K562 (cell line): Measurements from ENCODE around the gene ZNF2. TPM values are rescaled to one million over a fixed set of nuclear protein-coding genes. Genes with fewer than 3 reads are reported as not detected.

Source experiments
- ATAC-seq: fragments of 200-7000 bp; cut with Tn5 transposase; 3 replicates; pipeline ENCODE4 v1.9.1; 2020; ENCODE audit warnings: moderate library complexity
- BruUV-seq: library from RNA; stranded (reverse); fragments of 400-500 nt; replicated peaks from 2 replicates; lab custom pipeline; 2021; lab: Mats Ljungman, UMichigan
- CTCF ChIA-PET: fragments of 300-600 bp; formaldehyde crosslinking; extraction: SDS; loops from one replicate; lab custom pipeline; 2021; ENCODE audit warnings: low intra/inter-chr PET ratio; lab: Yijun Ruan, JAX
- POLR2A ChIA-PET: fragments of 300-600, 350-650 bp; sonication (Branson Sonifier 250); formaldehyde crosslinking; extraction: SDS; loops from one replicate; lab custom pipeline; 2021; ENCODE audit warnings: antibody characterized with exemption, inconsistent platforms; lab: Yijun Ruan, JAX
- DNase-seq, 4 experiments: peaks; one replicate each; pipeline versions ENCODE4 v3.0.0 to v3.0.0-alpha.2; 2011 to 2018; ENCODE audit warnings: low spot score in 3 of 4, mixed read lengths in 3 of 4; ENCODE audit errors: extremely low read depth in 1 of 4
- FAIRE-seq: peaks from 2 replicates; lab custom pipeline; 2011; peaks lifted over from hg19 to GRCh38; lab: Jason Lieb, UNC
- H2AFZ ChIP-seq: 2 replicates; pipeline ENCODE4 v1.6.0; 2011; ENCODE audit warnings: low read depth, low read length, control low read depth, inconsistent platforms
- H3K27ac ChIP-seq: fragments of 200-600 bp; 3 replicates; pipeline ENCODE4 v1.8.0; 2011; ENCODE audit warnings: low read depth, mild to moderate bottlenecking, control low read depth, inconsistent platforms, low read length, moderate library complexity, mixed read lengths; ENCODE audit errors: extremely low read depth
- H3K27me3 ChIP-seq, 2 experiments: fragments of 300-600 bp in 1 of 2; 2 replicates in 1 of 2; 3 replicates in 1 of 2; pipeline versions ENCODE4 v1.6.0 to v1.8.0; 2011; ENCODE audit warnings: inconsistent platforms in 2 of 2, low read length in 2 of 2, mild to moderate bottlenecking in 1 of 2, mixed read lengths in 1 of 2, moderate library complexity in 1 of 2; ENCODE audit not compliant: control insufficient read depth in 2 of 2, insufficient read depth in 2 of 2
- H3K36me3 ChIP-seq: fragments of 300-600 bp; 3 replicates; pipeline ENCODE4 v1.8.0; 2011; ENCODE audit warnings: mild to moderate bottlenecking, low read length, inconsistent platforms; ENCODE audit not compliant: control insufficient read depth, insufficient read depth
- H3K4me1 ChIP-seq, 2 experiments: fragments of 200-600 bp in 1 of 2; replicated peaks in 1 of 2; 2 replicates in 1 of 2; 3 replicates in 1 of 2; pipeline versions ENCODE4 v1.5.1 to v1.8.0; 2011; ENCODE audit warnings: inconsistent platforms in 2 of 2, low read length in 2 of 2, mild to moderate bottlenecking in 1 of 2, mixed read lengths in 1 of 2, moderate library complexity in 1 of 2; ENCODE audit not compliant: control insufficient read depth in 2 of 2, insufficient read depth in 2 of 2
- H3K4me2 ChIP-seq: 2 replicates; pipeline ENCODE4 v1.6.1; 2011; ENCODE audit warnings: low read length, control low read depth, inconsistent platforms, mixed read lengths; ENCODE audit not compliant: insufficient read depth
- H3K4me3 ChIP-seq: fragments of 200-600 bp; sonication (generic), shearing (Covaris generic); 2 replicates; pipeline ENCODE4 v1.5.1; 2016; ENCODE audit warnings: control low read depth, inconsistent platforms
- H3K79me2 ChIP-seq: fragments of 200-600 bp; 3 replicates; pipeline ENCODE4 v1.8.0; 2011; ENCODE audit warnings: low read length, inconsistent platforms; ENCODE audit not compliant: control insufficient read depth, insufficient read depth
- H3K9ac ChIP-seq, 2 experiments: 2 replicates each; pipeline versions ENCODE4 v1.6.0 to v1.6.1; 2011; ENCODE audit warnings: low read depth in 2 of 2, low read length in 2 of 2, control low read depth in 1 of 2, inconsistent platforms in 1 of 2, mild to moderate bottlenecking in 1 of 2, mixed read lengths in 1 of 2; ENCODE audit not compliant: insufficient read depth in 1 of 2
- H3K9me1 ChIP-seq: one replicate; pipeline ENCODE4 v1.6.0; 2011; ENCODE audit warnings: inconsistent platforms, mild to moderate bottlenecking, low read length, moderate library complexity; ENCODE audit not compliant: control insufficient read depth, insufficient read depth
- H3K9me3 ChIP-seq: replicated peaks from 2 replicates; pipeline ENCODE4 v1.5.1; 2011; ENCODE audit warnings: low read depth, low read length, inconsistent platforms; ENCODE audit not compliant: control insufficient read depth, insufficient read depth
- H4K20me1 ChIP-seq: replicated peaks from 2 replicates; pipeline ENCODE4 v1.6.1; 2011; ENCODE audit warnings: low read length, inconsistent platforms, mixed read lengths; ENCODE audit not compliant: control insufficient read depth, insufficient read depth
- CC2D1A ChIP-seq: fragments of 450-650 bp; IDR thresholded peaks from 2 replicates; pipeline ENCODE4 v1.6.1; 2017; ENCODE audit warnings: mild to moderate bottlenecking
- HDAC2 ChIP-seq: fragments of 450-650 bp; IDR thresholded peaks from 2 replicates; pipeline ENCODE4 v1.6.1; 2016; ENCODE audit warnings: mild to moderate bottlenecking
- KLF1 ChIP-seq: fragments of 450-650 bp; IDR thresholded peaks from 2 replicates; pipeline ENCODE4 v1.6.1; 2016; ENCODE audit warnings: missing genetic modification characterization, missing compliant biosample characterization
- NRF1 ChIP-seq, 2 experiments: fragments of 450-650 bp; IDR thresholded peaks in 1 of 2; conservative IDR thresholded peaks in 1 of 2; 2 replicates each; pipeline ENCODE4 v1.6.1; 2014; ENCODE audit warnings: mild to moderate bottlenecking in 2 of 2
- PHF8 ChIP-seq: fragments of 200-600 bp; sonication (generic); IDR thresholded peaks from 2 replicates; pipeline ENCODE4 v1.6.1; 2012; ENCODE audit warnings: mixed run types, mild to moderate bottlenecking, inconsistent platforms, low read length, moderate library complexity, borderline replicate concordance
- SPI1 ChIP-seq: IDR thresholded peaks from 2 replicates; pipeline ENCODE4 v1.6.1; 2011; ENCODE audit warnings: low read depth, low read length, control low read depth, borderline replicate concordance
- ZNF551 ChIP-seq: fragments of 250-450 bp; sonication (Bioruptor Pico); IDR thresholded peaks from 2 replicates; pipeline ENCODE4 v1.5.0; 2021; ENCODE audit warnings: mild to moderate bottlenecking, moderate library complexity
- WGBS: fragments of 100-300 bp; shearing (Covaris generic); methylation state at CpG from one replicate; pipeline ENCODE4 v1.1.6; 2016; ENCODE audit warnings: low coverage, mixed read lengths; ENCODE audit not compliant: insufficient coverage; ENCODE audit errors: missing lambda C conversion rate; 5-methylcytosine and 5-hydroxymethylcytosine counted together
- in situ Hi-C: fragments of 300-500 bp; cut with MboI; formaldehyde crosslinking; loops from 4 replicates; pipeline ENCODE4 v1.15.0; 2018; ENCODE audit warnings: inconsistent platforms, mixed read lengths
- intact Hi-C: fragments of 100-400 bp; cut with micrococcal nuclease; formaldehyde crosslinking; loops from 2 replicates; pipeline ENCODE4 v1.14.2; 2022
- polyA plus RNA-seq, 8 experiments: library from polyadenylated mRNA; depleted of rRNA in 4 of 8; stranded (reverse) in 5 of 8; unstranded in 3 of 8; fragments of >200 nt; fragmentation: Nextera tagmentation in 2 of 8; fragmentation: Illumina TruSeq in 1 of 8; extraction: Ambion mirVana in 2 of 8; extraction: Trizol in 1 of 8; gene quantifications; 2 replicates each; pipeline versions ENCODE4 v1.2.1 to v1.2.3, GENCODE V29; 2011 to 2014; ENCODE audit warnings: inconsistent platforms in 1 of 8, missing spikeins in 1 of 8
- total RNA-seq, 7 experiments: library from RNA; depleted of rRNA in 6 of 7; stranded (reverse); fragments of >200 nt in 6 of 7; fragmentation: Illumina TruSeq in 2 of 7; extraction: Trizol in 2 of 7; gene quantifications; 2 replicates each; pipeline versions ENCODE4 v1.2.1 to v1.2.3, GENCODE V29; 2011 to 2021; ENCODE audit warnings: low replicate concordance in 1 of 7

The ZNF2 gene
- total and polyA plus RNA-seq, 9 of the 15 experiments (the other 6 are each of a cell fraction or from before 2014, with no cell fraction given), result 1.6 to 4.5 (median 3.4) TPM

GRCh38 chr2:95171902-95172301, 6.3 kb downstream of the ZNF2 start:
- H3K9me3 ChIP-seq, result no peaks in the 10 kb centered on the region
- no peak overlapping the region for H3K9ac ChIP-seq
- no peaks in the 10 kb centered on the region for H3K27me3 ChIP-seq
- intact Hi-C loops, result no loop called here
- in situ Hi-C loops, result no loop called here
- ATAC-seq, result no peak
- CTCF ChIA-PET, result no interaction called here
- TF ChIP-seq CC2D1A, result no peak
- no peak for TF ChIP-seq HDAC2
- TF ChIP-seq, all 486 proteins: peak for 0
- no peaks in the 10 kb centered on the region for H3K9me1 ChIP-seq
- H3K4me2 ChIP-seq, result no peak overlapping the region
- WGBS, result 38% methylated on average over 7 of the region's 7 CpGs
- no peaks in the 10 kb centered on the region for H3K79me2 ChIP-seq
- H4K20me1 ChIP-seq, result no peaks in the 10 kb centered on the region
- H3K36me3 ChIP-seq, result no peaks in the 10 kb centered on the region
- DNase-seq (no peak), FAIRE-seq (no peak)
- BruUV-seq, result no TSS peak
- H3K27ac ChIP-seq, result no peak overlapping the region
- no peak overlapping the region for H2AFZ ChIP-seq
- POLR2A ChIA-PET, result no interaction called here
- no peaks in the 10 kb centered on the region for H3K4me1 ChIP-seq
- no peak overlapping the region for H3K4me3 ChIP-seq

DNA sequence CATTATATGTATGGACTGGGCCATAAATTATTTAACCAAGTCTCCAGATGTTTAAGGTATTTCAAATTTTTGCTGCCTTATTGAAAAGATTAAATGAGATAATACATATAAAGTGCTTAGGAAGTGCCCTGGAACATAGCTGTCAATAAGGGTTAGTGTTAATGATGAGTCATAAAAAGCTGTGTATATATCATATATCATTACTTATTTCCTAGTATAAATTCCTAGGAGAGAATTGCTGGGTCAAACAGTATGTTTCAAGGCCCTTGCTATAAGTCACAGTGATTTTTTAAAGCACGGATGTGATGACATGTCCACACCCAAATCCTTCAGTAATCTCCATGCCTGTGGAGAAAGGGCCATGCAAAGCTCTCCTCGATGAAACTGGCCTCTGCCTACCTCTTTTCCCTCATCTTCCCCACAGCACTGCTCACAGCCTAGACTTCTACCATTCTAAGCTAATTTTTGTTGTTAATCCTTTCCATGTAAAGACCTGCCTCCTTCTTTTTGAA, 8.5 kb downstream of the ZNF2 start:
- intact Hi-C loops, result no loop called here

More for the DNA sequence above, 8.5 kb downstream of the ZNF2 start:
- Histone ChIP-seq H3K4me1 (no peaks in the 10 kb centered on the region), H3K27me3 (no peaks in the 10 kb centered on the region), H3K27ac (no peak overlapping the region), H2AFZ (no peak overlapping the region), H3K79me2 (no peaks in the 10 kb centered on the region), H3K36me3 (peaks cover 5% of the 10 kb centered on the region), H3K9me1 (no peaks in the 10 kb centered on the region), H3K4me2 (no peak overlapping the region), H3K4me3 (no peak overlapping the region), H3K9me3 (no peaks in the 10 kb centered on the region), H4K20me1 (no peaks in the 10 kb centered on the region), H3K9ac (no peak overlapping the region)
- ATAC-seq, result no peak
- ChIA-PET CTCF (no interaction called here), POLR2A (no interaction called here)
- in situ Hi-C loops, result no loop called here
- TF ChIP-seq KLF1 (tag) (no peak), NRF1 (conservative IDR thresholded peaks at IDR 0.05 in 1 of 2, IDR thresholded peaks at IDR 0.05 in 1 of 2) (no peak), PHF8 (no peak), ZNF551 (CRISPR knock-in tag) (no peak), SPI1 (no peak)
- no TSS peak for BruUV-seq
- DNase-seq, result no peak
- no peak for FAIRE-seq
- 14% methylated on average over 2 of the region's 2 CpGs for WGBS
